ENCODE measurements around the gene CAMK2G.

The CAMK2G gene

DNA sequence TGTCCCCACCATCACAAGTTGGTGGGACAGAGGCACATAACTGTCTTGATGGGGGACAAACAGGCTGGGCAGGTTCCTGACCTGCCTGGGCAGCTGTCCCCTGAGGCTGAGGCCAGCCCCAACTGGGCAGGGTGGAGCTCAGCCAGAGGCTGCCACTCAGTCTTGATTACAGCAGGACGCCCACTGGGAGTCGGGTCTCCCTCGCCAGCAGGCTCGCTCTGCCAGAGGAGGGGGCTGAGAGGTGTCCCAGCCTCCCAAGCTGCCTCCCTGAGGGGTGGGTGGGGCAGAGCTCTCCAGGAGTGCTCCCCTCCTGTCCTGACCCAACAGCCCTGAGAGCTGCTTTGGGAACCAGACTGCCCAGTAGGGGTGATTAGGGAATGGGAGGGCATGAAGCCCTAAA, 1.8 kb upstream of the CAMK2G start:
- Histone ChIP-seq H3K27ac (ENCODE audit: low read depth, low read length) (no peak overlapping the region), H4K20me1 (ENCODE audit: low read depth, low read length) (no peaks in the 10 kb centered on the region; the same call in 1 of the 2 replicates), H3K9me2 (replicated peaks; ENCODE audit: insufficient read depth, low read length) (no peaks in the 10 kb centered on the region), H3K79me2 (ENCODE audit: insufficient read depth, low read length) (no peaks in the 10 kb centered on the region), H3K4me3 (ENCODE audit: insufficient read depth, low read length, poor library complexity, severe bottlenecking) (no peak overlapping the region), H3K9ac (ENCODE audit: low read length) (no peak overlapping the region), H3K36me3 (ENCODE audit: low read length) (no peaks in the 10 kb centered on the region), H3K27me3 (ENCODE audit: low read length) (no peaks in the 10 kb centered on the region), H2AFZ (ENCODE audit: low read depth, low read length, severe bottlenecking) (no peak overlapping the region), H3F3A (ENCODE audit: insufficient read depth) (peaks cover 6% of the 10 kb centered on the region; the same call in 1 of the 2 replicates), H3K4me2 (ENCODE audit: low read depth, low read length, poor library complexity, severe bottlenecking) (no peak overlapping the region), H3K9me3 (ENCODE audit: insufficient read depth, low read length) (no peaks in the 10 kb centered on the region)
- TF ChIP-seq CTCF (IDR thresholded peaks at IDR 0.05; ENCODE audit: insufficient read depth, low read length, poor library complexity, severe bottlenecking), result no peak
- TF ChIP-seq EZH2phosphoT487 (conservative IDR thresholded peaks at IDR 0.05; ENCODE audit: low read length), result no peak

DNA sequence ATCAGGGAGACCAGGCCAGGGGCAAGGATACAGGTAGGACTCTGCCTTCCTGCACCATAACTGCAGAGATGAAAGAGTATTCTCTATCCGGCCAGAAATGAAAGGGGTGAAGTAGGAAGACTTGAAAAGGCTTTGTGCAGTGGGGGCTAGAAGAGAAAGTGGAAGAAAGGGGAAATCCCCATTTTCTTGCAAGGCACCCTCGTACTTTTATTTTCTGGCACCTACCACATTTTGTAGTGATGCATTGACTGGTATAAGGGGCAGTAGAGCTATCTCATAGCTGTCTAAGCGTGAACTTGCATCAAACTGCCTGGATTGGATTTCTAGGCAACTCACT, 752 bp upstream of the CAMK2G start:
- Histone ChIP-seq H3K27me3 (ENCODE audit: low read length) (no peaks in the 10 kb centered on the region), H4K20me1 (ENCODE audit: low read depth, low read length) (no peaks in the 10 kb centered on the region; the same call in 1 of the 2 replicates), H3K36me3 (ENCODE audit: low read length) (no peaks in the 10 kb centered on the region), H2AFZ (ENCODE audit: low read depth, low read length, severe bottlenecking) (peak overlapping the region; percentile 95), H3K79me2 (ENCODE audit: insufficient read depth, low read length) (no peaks in the 10 kb centered on the region), H3K27ac (ENCODE audit: low read depth, low read length) (0 out of 2 replicates have a peak overlapping the region, but pooled peaks have one; percentile 1), H3K9ac (ENCODE audit: low read length) (peak overlapping the region; percentile 57), H3K4me2 (ENCODE audit: low read depth, low read length, poor library complexity, severe bottlenecking) (peak overlapping the region; percentile 61), H3K9me3 (ENCODE audit: insufficient read depth, low read length) (no peaks in the 10 kb centered on the region), H3F3A (ENCODE audit: insufficient read depth) (peaks cover 6% of the 10 kb centered on the region; the same call in 1 of the 2 replicates), H3K9me2 (replicated peaks; ENCODE audit: insufficient read depth, low read length) (no peaks in the 10 kb centered on the region), H3K4me3 (ENCODE audit: insufficient read depth, low read length, poor library complexity, severe bottlenecking) (peak overlapping the region; percentile 59)
- TF ChIP-seq CTCF (IDR thresholded peaks at IDR 0.05; ENCODE audit: insufficient read depth, low read length, poor library complexity, severe bottlenecking) (no peak), EZH2phosphoT487 (conservative IDR thresholded peaks at IDR 0.05; ENCODE audit: low read length) (no peak)

- peak overlapping the region; percentile 54 for H3K4me2 ChIP-seq (ENCODE audit: low read depth, low read length, poor library complexity, severe bottlenecking)
- no peaks in the 10 kb centered on the region for H3K9me2 ChIP-seq (replicated peaks; ENCODE audit: insufficient read depth, low read length)
- H4K20me1 ChIP-seq (ENCODE audit: low read depth, low read length), result no peaks in the 10 kb centered on the region; the same call in 1 of the 2 replicates
- H3K9ac ChIP-seq (ENCODE audit: low read length), result peak overlapping the region; percentile 57
- H3K4me3 ChIP-seq (ENCODE audit: insufficient read depth, low read length, poor library complexity, severe bottlenecking), result peak overlapping the region; percentile 64
- no peak for TF ChIP-seq CTCF (IDR thresholded peaks at IDR 0.05; ENCODE audit: insufficient read depth, low read length, poor library complexity, severe bottlenecking)
- TF ChIP-seq EZH2phosphoT487 (conservative IDR thresholded peaks at IDR 0.05; ENCODE audit: low read length), result no peak
- H3K36me3 ChIP-seq (ENCODE audit: low read length), result no peaks in the 10 kb centered on the region
- no peaks in the 10 kb centered on the region; the same call in 1 of the 2 replicates for H3K79me2 ChIP-seq (ENCODE audit: insufficient read depth, low read length)
- H3K27ac ChIP-seq (ENCODE audit: low read depth, low read length), result no peak overlapping the region
- H3K27me3 ChIP-seq (ENCODE audit: low read length), result no peaks in the 10 kb centered on the region
- H3F3A ChIP-seq (ENCODE audit: insufficient read depth), result peaks cover 6% of the 10 kb centered on the region; the same call in 1 of the 2 replicates
- no peaks in the 10 kb centered on the region for H3K9me3 ChIP-seq (ENCODE audit: insufficient read depth, low read length)
- no peak overlapping the region for H2AFZ ChIP-seq (ENCODE audit: low read depth, low read length, severe bottlenecking)
These were observed 528 bp downstream of the CAMK2G start for GRCh38 chr10:73873838-73874215.

Measured in SU-DHL-6 (cell line).